Activated CD8-positive, alpha-beta memory T cell treated with anti-CD3 and anti-CD28 coated beads for 24 hours (primary cell): ENCODE data around the gene KLHL17.
A peak's percentile ranks its signal among the peaks of the same experiment; 100 is the strongest.

Experiments used
- DNase-seq: peaks from one replicate; pipeline ENCODE4 v3.0.0-alpha.2; 2020

Gene KLHL17

DNA sequence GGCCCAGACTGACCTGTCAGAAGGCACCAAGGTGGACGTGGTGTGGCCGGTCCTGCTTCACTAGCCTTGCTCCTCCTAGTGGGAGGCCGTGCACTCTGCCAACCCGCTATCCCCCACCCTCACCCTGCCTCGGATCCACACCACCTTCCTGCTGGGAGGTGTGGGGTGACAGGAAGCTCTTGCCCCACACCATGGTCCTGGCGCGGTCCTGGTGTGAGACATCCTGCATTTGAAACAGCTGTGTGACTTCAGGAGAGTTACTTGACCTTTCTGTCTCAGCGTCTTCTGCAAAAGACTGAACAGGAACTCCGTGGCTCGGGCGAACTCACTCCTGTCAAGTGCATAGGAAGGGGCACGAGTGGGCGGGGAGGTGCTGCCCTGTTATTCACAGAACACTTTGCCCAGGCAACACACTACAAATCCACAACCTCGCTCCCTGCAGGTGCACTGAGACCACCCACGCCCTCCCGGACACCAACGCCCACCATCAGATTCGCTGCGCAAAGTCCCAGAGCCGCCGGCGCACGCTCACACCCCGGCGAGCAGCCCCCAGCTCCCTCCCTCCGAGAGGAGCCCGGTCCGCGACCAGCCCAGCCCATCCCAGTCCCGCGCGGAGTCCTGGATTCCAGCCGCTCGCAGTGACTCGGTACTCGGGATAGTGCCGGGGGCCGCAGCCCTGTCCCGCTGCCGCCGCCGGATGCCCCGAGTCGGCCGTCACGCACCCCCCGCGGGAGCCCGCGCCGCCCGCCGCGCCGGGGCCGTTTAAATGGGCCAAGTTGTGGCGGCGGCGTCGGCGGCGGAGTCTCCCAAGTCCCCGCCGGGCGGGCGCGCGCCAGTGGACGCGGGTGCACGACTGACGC lies 37.0 kb upstream of the KLHL17 start, which contains the start of gene SAMD11:
Gene SAMD11, plus strand, starts transcription at position 793 of the 860 bp plus-strand sequence. CDS start 509 bp downstream, outside the sequence.
- DNase-seq: peak; percentile 83

DNA sequence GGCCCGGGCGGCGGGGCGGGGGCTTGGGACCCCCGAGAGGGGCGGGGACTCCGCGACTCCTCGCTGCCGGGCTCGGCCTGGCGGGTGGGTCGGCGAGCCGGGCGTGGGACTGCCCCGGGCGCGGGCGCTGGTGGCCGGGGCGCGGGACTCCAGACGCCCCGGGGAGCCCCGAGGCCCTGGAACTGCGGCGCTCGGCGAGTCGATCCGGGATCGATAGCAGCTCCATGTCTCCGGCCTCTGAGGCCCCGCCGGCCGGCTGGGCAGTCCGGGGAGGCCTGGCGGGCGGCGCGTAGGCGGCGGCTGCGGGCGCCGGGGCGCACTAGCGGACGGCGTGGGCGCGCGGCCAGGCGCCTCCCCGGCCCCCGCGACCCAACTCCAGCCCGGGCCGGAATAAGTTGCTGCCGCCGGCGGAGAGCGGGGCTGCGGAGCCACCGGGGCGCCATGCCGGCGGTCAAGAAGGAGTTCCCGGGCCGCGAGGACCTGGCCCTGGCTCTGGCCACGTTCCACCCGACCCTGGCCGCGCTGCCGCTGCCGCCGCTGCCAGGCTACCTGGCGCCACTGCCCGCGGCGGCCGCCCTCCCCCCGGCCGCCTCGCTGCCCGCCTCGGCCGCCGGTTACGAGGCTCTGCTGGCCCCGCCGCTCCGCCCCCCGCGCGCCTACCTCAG lies 36.3 kb upstream of the KLHL17 start:
- DNase-seq: no peak

DNA sequence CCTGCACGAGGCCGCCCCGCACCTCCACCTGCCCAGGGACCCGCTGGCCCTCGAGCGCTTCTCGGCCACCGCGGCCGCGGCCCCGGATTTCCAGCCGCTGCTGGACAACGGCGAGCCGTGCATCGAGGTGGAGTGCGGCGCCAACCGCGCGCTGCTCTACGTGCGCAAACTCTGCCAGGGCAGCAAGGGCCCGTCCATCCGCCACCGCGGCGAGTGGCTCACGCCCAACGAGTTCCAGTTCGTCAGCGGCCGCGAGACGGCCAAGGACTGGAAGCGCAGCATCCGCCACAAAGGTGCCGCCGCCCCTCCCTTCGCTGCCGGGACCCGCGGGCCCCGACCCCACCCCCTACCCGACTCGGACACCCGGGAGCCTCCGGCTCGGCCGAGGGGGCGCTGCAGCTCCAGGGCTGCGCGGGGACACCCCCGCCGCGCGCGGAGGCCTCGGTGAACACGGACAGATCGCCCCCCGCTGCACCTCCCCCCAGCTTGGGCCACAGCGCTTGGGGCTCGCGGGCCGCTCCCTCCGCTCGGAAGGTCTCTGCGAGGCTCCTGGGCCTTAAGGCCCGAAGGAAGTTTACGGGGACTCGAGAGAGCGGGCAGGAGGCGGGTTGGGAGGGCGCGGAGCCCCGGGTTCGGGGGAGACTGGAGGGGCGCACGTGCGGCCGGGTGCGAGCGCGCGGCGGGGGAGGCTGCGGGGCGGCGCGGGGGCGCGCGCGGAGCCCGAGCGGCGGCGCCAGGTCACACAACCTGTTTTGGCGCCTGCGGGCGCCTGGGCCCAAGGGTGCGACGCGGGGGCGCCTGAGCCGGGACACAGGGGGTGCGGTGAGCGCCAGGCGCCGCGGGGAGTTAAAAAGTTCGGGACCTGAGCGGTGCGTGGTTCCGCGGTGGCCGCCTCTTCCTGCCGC lies 35.5 kb upstream of the KLHL17 start:
- DNase-seq: no peak

DNA sequence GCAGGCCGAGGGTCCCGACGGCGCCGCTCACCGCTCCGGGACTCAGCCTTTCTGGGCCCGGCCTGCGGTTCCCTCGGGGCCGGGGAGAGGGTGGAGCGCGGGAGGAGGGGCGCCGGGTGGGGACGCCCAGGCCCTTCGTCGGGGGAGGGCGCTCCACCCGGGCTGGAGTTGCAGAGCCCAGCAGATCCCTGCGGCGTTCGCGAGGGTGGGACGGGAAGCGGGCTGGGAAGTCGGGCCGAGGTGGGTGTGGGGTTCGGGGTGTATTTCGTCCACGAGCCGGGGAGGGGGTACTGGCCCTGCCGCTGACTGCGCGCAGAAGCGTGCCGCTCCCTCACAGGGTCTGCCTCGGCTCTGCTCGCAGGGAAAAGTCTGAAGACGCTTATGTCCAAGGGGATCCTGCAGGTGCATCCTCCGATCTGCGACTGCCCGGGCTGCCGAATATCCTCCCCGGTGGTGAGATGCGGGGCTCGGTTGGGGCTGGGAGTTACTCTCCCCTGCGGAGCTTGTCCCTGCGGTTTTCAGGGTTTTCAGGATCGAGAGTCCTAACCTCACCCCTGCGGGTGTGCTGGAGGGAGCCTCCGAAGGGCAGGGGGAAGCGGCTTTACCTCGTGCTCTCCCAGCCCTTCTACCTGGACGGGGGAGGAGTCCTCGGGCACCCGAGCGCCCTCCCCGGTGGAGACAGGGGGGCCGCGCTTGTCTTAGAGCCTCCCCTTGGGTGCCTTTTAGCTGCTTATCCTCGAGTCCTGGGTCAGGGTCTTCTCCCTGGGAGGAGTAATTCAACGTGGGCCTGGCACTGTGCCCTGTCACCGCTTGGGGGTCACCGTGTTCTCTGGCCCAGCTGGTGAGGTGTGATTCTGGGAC lies 34.6 kb upstream of the KLHL17 start:
- no peak for DNase-seq

DNA sequence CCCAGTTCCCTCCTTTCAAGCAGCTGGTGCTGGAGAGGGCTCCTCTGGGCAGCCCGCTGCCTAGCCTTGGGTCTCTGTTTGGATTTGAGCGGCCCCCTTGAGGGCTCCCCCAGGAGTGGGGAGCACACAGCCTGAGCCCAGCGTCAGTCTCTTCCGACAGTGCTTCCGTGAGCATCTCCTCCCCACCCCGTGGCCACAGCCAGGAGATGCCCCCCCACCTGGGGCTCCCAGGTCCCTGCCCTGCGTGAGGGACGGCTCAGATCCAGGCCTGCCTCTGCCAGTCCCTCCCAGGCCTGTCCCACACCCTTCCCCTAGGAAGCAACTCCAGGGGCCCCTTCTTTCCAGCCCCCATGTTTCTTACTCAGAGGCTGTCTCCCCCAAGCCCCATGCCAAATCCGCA lies 33.1 kb upstream of the KLHL17 start:
- DNase-seq: no peak

DNA sequence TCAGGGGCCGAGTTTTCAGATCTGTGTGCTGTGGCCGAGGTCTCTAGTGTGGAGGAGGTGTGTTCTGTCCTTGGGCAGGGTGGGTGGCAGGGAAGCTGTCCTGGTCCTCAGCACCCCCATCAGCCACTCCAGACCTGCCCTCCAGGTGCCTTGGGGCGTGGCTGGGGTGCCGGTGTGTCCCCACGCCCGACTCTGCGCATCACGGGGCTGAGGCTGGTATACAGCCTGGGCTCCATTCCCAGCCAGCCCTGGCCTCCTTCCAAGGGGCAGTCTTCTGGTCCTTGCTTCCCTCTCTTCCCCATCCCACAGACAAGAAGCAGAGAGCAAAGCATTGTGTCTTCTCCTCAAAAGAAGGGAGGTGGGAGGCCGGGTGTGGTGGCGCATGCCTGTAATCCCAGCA lies 32.6 kb upstream of the KLHL17 start:
- DNase-seq: no peak

DNA sequence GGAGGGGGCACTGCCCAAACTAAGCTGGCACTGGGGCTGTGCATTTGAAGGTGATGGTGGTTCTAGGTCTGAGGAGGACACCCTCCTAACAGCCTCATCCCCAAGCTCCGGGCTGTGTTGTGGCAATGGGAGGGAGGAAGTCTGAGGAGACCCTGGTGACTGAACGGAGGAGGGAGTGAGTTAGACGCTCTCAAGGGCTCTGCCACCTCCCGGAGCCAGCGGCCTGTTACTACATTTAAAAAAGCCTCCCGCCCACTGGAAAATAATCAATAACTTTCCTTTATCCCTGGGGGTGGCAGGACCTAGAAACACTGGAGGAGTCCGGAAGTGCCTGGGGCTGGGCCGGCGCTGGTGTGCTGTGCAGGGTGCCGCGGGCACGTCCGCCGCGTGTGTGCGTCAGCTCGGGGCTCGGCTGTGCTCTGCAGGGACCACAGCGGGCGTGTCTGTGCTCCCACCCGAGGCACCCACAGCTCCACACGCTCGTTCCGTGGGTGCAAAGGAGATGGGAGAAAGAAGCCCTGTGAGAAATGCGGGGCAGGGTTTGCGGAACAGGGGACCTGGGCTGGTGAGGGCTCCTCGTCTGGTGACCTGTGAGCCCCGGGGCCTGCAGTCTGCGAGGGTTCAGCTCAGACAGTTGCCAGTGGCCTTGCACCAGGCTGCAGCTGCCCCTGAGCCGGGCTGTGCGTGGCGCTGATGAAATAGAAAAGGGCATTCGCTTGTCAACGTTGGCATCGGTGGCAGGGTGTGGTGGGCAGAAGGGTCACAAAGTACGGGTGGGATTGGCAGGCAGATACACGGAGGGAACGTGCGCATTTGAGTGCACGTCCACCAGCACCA lies 31.3 kb upstream of the KLHL17 start:
- no peak for DNase-seq

DNA sequence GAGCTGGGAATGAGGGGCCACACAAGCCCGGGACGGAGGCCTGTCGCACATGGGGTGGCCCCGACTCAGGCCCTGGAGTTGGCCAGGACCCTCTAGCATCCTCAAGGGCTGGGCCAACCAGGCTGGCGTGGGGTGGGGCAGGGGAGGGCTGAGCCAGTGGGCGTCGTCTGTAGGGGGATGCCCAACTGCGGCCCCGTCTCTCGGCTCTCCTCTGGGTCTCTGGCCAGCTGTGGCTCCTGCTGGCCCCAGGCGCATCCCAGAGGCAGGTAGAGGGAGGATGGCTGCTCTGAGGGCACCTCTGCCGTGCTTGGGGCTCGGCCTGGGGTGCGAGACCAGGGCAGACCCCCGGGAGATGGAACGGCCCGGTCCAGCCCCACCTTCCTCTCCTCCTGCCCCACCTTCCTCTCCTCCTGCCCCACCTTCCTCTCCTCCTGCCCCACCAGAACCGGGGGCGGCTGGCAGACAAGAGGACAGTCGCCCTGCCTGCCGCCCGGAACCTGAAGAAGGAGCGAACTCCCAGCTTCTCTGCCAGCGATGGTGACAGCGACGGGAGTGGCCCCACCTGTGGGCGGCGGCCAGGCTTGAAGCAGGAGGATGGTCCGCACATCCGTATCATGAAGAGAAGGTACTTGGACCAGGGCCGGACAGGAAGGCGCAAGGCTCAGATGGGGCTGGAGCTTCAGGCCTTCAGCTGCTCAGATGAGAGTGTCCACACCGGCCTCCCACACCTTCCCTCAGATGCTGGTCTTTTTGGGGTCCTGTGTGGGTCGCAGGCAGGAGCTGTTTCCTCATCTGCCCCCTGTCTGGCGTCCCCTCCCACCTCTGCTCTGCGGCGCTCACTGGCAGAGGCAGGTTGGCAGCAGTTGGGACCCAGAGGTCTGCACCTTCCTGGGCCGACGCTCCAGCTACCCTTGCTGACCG lies 30.4 kb upstream of the KLHL17 start:
- no peak for DNase-seq

DNA sequence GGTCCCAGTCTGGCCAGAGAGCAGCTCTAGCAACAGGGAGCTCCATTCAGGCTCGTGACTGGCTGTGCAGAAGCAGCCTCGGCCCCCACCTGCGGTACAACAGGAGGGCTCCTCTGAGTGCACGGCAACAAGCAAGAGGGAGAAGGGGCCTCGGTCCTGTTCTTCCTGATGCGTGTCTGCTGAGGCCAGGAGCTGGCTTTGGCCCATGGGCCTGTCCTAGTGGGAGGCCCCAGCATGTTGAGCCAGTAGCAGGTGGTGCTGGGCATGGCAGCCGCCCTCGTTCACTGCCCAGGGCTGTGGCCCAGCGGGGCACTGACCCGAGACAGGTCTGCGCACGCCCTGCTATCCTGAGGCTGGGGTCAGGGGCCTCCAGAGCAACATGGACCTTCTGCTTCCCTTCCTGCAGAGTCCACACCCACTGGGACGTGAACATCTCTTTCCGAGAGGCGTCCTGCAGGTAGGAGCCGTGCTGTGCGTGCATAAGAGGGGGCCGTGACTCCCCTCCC lies 29.7 kb upstream of the KLHL17 start:
- DNase-seq: no peak

DNA sequence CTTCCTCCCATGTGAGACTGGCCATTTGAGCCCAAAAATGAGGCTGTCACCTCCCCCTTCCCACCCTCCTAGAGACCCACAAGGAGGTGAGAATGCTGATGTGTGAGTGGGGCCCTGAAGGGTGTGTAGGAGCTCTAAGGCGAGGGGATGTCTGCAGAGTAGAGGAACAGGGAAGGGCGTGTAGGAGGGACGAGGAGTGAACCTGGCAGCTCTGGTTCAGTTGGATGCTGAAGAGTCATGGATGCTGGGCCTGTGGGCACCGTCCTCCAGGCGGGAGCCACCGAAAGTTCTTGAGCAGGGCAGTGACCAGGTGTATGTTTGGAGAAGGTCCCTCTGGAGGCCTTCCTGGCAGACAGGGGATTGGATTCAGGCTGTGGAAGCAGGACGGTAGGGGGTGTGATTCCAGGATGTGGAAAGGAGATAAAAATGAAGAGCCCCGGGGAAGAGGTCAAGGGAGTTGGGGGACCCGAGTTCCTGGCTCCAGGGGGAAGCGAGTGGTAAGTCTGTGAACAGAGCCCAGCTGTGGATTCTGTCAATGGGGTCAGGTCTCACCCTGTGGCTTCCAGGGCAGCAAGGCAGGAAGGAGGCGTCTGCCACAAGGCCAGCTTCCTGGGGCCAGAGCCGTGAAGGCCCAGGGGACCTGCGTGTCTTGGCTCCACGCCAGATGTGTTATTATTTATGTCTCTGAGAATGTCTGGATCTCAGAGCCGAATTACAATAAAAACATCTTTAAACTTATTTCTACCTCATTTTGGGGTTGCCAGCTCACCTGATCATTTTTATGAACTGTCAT lies 28.8 kb upstream of the KLHL17 start:
- no peak for DNase-seq

DNA sequence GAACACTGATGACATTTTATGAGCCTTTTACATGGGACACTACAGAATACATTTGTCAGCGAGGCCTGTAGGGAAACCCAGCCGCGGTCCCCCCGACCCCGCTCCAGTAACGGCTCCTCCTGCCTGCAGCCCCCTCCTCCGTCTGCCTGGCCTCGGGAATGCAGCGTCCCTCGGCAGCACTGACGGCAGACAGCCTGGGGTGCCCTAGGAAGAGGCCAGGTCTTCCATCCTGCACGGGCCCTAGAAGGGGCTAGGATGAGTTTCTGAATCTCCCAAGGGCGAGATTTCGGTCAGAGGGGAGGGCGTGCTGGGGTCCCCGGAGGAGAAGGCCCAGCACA lies 28.2 kb upstream of the KLHL17 start:
- DNase-seq: no peak

DNA sequence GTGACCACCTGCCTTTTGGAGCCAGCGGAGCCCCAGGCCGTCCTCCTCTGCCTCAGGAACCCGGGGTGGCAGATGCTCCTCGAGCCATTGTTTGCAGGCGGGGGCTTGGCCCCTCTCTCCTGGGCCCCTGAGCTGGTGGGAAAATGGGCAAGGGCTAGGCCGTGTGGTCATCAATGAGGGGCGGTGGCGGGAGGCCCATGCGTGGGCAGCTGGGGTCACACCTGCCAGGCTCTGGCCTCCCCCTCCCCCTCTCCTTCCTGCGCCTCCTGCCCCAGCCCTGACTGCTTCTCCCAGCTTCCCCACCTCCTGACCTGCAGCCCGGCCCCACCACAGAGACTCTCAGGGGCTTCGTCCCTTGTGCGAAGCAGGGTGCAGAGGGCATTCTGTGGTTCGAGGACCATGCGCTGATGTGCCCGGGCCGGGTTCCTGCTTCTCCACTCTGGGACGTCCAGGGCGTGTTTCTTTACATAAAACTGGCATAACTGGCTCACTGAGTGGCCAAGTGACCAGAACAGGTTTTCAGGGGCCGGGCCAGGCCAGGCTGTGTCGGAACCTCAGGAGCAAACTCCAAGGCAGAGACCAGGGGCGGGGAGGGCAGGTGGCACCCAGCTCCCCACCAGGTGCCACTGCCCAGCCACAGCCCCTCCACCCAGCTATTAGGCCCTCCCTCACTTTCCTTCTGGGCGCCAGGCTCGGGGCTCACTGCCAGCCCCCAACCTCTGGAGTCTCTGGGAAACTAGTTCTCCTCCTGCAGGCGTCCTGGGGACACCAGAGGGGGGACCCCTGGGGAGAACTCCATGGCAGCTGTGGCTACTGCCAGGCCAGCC lies 27.4 kb upstream of the KLHL17 start:
- DNase-seq: no peak

DNA sequence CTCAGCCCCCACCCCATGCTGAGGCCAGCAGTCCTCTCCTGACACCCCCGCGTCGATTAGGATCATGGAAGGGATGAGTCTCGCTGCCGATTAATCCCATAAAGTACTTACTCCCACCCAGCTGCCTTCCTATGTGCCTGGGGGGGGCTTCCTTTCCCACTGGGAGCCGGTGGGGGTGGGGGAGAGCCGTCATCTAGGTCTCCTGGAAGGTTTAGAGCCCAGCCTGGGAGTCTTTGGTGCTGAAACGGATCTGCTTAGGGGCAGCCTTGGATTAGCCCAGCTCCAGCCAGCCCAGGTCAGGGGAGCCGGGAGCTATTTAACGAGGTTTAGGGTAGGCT lies 26.8 kb upstream of the KLHL17 start:
- no peak for DNase-seq

DNA sequence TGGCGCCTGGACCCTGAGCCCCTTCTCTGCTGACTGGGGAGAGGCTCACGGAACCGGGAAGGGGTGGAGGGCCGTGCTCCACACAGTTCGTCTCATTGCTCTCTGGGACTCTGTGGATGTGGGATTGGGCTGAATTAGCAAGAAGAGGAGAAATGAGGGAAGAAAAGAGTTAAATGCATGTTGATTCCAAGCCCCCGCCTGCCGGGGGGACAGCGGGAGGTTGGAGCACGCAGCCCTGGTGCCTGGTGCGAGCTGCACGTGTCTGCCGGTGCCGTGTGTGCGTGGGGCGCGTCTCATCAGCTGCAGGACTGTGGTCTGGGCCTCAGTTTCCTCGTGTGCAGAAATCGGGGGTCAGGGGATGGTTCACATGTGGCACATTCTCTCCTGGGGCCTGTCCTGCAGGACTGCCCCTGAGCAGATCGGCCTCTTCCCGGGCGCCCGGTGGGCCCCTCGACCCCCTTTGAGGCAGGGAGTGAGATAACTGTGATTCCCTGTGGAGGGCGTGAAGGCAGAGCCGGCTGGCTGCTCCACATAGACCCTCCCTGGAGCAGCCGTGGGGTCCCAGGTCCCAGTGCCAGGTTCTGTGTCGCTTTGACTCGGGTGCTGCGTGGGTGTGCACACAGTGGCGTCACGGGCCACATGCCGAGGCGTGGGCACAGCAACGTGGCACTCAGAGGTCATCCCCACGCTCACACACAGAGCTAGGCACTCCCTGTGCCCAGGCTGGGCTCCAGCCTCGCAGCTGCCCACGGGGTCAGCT lies 25.2 kb upstream of the KLHL17 start:
- DNase-seq: no peak

DNA sequence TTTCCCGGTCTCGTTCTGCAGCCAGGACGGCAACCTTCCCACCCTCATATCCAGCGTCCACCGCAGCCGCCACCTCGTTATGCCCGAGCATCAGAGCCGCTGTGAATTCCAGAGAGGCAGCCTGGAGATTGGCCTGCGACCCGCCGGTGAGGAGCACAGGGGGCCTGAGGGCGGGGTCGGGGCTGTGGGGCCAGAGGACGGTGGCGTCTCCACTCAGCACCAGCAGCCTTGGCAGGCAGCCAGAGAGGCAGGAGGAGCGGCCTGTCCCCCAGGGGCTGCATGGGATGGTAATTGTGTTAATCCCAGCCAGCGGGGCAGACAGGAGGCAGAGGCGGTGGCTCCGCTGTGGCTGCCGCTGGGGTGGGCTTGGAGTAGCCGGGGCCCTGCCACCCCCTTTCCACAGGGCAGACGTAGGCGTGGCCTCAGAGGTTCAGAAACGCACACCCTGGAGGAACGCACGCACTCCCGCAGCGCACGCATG lies 24.6 kb upstream of the KLHL17 start:
- no peak for DNase-seq

DNA sequence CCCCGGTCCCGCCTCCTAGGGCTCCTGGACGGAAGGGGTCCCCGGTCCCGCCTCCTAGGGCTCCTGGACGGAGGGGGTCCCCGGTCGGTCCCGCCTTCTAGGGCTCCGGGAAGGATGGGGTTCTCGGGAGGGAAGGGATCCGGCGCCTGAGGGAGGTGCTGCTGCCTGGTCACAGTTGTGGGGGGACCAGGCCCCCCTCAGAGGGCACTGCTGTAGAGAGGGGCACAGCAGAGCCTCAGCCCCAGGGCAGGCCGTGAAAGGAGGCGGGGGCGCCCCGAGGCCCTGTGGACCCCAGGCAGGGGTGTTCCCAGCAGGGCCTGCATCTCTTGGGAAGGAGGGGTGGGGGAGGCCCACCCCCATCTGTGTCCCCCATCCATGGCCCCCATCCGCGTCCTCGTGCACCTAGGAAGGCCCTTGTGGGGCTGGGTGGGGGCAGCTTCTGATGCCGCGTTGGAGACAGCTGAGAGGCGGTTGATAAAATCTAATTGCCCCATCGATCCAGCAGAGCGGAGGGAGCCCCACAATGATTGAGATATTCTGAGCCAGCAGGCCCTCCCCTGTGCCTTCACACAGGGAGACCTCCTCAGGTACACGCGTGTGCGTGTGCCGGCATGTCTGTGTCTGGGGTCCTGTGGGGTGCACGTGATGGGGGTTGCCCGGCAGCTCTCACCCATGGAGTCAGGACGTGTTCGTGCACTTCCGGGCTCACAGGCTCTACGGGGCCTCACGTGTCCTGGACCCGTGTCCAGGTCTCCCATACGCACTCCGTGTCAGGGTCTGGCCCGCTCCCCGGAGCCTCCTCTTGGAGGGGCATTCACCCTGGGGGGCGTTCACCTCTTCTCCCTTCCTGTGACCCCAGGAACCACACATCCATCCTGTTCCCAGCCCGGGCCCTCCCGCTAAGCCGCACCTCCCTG lies 23.8 kb upstream of the KLHL17 start:
- no peak for DNase-seq
